Fibroblast of skin of abdomen (primary cell): ENCODE measurements around the gene AGAP9. TPM values are rescaled to one million over a fixed set of nuclear protein-coding genes. Genes with fewer than 3 reads are reported as not detected.
"Not testable (repeated sequence)": the region's sequence is repeated elsewhere in the genome, so short reads cannot be mapped to it uniquely, and the experiment has no call there.

ENCODE experiments used
- DNase-seq: peaks from one replicate; pipeline ENCODE4 v3.0.0-alpha.2; 2013
- polyA plus RNA-seq, 2 experiments: library from polyadenylated mRNA; unstranded; fragments of 120-200 nt; gene quantifications; one replicate each; pipeline ENCODE4 v1.2.1, GENCODE V29; 2013; ENCODE audit not compliant: insufficient read length in 2 of 2

AGAP9 gene
- polyA plus RNA-seq (2013, experiment 1 of 2; ENCODE audit: insufficient read length): 2.0 TPM
- polyA plus RNA-seq (2013, experiment 2 of 2; ENCODE audit: insufficient read length): 1.9 TPM

- not testable (repeated sequence) for DNase-seq
Observed at GRCh38 chr10:47523475-47523874, at the start of gene AGAP9. TSS of gene AGAP9 (minus strand) at chr10:47523638. CDS start at chr10:47523526, 112 bp downstream.

DNA sequence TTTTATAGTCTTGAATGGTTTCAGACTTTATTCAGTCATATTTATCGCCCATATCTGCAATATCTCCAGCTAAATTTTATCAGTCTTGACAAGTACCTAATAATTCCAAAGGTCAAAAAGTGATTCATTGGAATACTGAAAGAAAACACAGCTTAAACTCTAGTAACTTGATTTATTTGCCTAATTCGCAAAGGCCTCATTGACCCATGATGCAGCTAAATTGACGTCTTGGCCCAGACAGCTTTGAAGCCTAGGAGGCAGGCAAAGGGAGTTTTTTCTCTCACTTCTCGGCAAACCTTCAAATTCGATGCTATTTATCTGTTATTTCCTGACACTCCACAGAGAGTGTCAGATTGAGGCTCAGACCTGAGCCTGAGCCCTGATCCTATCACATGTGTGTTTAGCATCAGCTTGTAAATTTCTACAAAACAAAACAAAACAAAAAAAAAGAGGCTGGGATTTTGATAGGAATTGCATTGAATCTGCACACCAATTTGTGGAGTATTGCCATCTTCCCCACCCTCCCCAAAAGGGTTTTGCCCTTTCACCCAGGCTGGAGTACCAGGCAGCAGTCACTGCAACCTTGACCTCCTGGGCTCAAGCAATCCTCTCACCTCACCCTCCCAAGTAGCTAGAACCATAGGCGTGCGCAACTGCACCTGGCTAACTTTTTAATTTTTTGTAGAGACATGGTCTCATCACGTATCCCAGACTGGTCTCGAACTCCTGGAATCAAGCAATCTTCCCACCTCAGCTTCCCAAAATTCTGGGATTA is 47.9 kb upstream of the AGAP9 start:
- not testable (repeated sequence) for DNase-seq

GRCh38 chr10:47566757-47567156 is 43.3 kb upstream of the AGAP9 start:
- DNase-seq: not testable (repeated sequence)

GRCh38 chr10:47566108-47566699 is 42.8 kb upstream of the AGAP9 start:
- not testable (repeated sequence) for DNase-seq

GRCh38 chr10:47565517-47565920 is 42.1 kb upstream of the AGAP9 start:
- not testable (repeated sequence) for DNase-seq

- not testable (repeated sequence) for DNase-seq
Observed at GRCh38 chr10:47564953-47565352, 41.5 kb upstream of the AGAP9 start.

GRCh38 chr10:47564318-47564717 is 40.9 kb upstream of the AGAP9 start:
- DNase-seq: not testable (repeated sequence)

DNA sequence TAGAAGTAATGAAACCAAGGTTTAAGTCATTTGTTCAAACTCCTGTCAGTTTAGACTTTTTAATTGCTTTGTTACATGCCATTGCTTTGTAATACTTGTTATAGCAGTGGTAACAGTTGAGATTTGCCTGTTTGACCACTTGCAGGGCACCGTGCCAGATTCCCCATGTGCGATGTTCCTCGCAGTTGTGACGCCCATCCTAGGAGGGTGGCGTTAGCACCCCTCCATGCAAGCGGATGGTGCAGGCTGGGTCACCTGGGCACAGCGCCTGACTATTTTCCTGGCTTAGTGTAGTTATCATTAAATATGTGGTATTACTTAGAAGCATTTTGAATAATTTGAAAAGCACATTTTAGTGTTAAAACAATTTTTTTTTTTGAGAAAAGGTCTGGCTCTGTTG is 37.0 kb upstream of the AGAP9 start:
- not testable (repeated sequence) for DNase-seq

DNA sequence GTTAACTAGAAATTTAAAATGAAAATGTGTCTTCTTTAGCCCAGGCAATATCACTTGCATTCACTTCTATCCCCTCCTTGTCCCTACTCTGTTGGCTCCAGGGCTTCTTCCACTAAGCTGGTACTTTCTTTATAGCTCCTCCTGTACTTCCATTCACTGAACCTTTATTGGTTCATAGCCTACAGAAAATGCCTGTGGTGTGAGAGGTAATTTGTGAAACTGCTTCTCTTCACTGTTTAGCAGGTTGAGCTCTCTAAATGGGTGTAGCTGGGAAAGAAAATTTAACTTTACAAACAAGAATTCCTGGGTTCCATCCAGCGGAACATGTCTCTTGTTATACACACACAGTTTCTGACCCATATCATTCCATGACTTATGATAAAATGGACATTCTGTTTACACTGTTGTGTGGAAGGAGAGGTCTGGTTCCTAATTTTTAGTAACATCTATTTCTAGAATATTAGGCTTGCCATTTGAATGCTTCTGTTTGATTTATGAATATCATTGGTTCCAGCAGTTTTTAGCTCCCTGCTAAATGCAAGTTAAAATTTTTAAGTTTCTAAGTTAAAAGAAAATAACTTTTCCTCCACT is 36.4 kb upstream of the AGAP9 start:
- not testable (repeated sequence) for DNase-seq

DNA sequence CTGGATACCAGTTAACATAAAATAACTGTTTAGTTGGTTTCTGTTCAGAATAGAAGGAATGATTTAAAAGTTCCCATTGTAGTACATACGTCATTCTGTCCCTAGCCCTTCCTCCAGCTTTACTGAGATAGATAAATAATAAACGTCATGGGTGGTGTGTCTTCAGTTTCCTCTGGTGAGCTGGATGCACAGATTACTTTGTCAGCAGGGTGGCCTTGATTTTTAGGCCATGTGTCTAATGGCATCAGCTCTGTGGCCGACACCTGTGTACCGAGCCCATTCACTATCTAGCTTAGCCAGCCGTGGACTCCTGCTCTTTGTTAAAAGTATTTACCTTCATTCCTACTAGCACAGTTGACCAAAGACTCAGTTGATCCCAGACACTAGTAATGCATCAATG is 34.7 kb upstream of the AGAP9 start:
- peak; percentile 37 for DNase-seq

DNA sequence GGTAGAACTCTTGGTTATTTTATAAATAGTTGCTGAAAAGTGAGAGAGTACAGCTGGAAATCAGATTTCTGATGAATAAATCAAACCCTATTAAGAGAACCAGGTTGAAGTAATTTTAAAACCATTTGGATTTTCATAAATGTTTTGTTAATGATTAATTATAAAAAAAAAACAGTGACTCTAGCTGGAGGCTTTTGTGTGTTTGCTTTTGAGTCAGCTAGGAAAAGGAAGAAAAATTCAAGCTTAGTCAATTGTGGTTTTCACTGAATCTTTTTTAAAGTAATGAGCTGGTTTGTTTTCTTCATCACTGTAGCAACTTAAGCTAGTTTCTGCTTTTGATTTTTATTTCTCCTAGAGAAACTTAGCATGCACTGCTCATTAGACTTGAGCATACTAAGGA is 34.2 kb upstream of the AGAP9 start:
- DNase-seq: peak; percentile 44

DNA sequence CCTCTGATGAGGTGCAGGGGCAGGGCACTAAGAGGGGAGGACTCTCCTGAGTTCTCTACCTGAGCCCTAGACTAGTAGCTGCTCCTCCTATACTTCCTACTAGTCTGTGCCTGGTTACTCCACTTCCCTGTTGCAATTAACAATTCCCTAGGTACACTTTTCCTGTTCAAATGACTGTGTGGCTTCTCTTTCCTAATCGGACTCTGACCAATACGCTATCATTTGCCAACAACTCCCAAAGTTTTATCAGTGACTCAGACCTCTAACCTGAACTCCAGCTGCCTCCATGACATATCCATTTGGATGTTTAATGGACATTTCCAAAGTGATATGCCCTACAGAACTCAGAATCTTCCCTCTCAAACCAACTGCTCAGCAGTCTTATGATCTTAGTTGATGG is 31.9 kb upstream of the AGAP9 start:
- DNase-seq: not testable (repeated sequence)

GRCh38 chr10:47554552-47554951 is 31.1 kb upstream of the AGAP9 start:
- not testable (repeated sequence) for DNase-seq

DNA sequence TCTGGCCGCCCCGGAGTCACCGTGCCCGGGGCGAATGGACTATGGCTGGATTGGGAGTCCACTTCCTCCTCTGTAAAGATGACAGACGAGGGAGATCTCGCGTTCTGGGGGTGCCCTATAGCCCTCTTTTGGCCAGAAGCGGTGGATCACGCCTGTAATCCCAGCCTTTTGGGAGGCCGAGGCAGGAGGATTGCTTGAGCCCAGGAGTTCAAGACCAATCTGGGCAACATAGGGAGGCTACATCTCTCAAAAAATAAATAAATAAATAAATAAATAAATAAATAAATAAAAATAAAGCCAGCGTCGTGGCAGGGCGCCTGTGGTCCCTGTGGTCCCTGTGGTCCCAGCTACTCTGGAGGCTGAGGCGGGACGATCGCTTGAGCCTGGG is 30.4 kb upstream of the AGAP9 start:
- not testable (repeated sequence) for DNase-seq

GRCh38 chr10:47553214-47553859 is 29.9 kb upstream of the AGAP9 start:
- DNase-seq: peak; percentile 76

DNA sequence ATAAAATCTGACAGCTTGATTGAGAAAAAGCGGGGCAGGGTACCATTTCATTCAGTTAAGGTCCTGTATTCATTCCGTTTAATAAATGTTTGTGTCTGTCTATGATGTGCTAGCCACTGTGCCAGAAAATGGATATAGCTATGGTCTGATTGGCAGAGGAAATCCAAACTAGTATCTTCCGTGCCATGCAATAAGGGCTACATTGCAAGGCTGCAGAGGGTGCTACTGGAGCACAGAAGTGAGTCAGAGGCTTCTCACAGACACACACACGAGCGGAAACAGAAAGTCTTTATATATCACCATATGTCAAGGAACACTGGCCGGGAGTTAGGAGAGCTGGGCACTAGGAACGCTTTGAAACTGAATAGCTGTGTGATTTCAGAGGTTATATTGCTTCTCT is 29.3 kb upstream of the AGAP9 start:
- DNase-seq: peak; percentile 74

DNA sequence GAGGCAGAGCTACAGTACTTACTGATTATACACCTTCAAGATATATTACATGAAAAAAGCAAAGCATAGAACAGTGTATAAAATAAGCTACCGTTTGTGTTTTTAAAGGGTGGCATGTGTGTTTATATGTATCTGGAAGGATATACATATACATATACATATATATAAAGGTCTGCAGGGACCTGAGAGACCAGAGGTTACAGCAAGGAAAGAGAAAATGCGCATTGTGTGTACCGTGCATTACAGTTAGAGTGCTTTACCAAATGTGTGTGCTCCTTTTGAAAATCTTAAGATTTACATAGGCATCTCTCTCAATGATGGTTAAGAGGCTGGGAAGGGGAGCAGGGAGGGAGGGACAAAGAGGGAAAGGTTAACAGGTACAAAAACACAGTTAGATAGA is 23.8 kb upstream of the AGAP9 start:
- DNase-seq: not testable (repeated sequence)

DNA sequence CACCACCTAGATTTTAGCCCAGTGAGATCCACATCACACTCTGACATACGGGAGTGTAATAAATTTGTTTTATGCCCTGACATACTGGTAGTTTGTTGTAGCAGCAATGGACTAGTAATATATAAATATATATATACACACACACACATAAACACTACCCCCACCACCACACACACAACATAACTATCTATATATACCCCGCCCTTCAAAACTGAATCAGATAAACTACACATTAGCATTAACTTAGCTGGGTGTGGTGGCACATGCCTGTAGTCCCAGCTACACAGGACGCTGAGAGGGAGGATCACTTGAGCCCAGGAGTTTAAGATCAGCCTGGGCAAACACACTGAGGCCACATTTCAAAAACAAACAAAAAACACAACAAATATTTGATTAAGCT is 13.0 kb upstream of the AGAP9 start:
- DNase-seq: not testable (repeated sequence)

- DNase-seq: not testable (repeated sequence)
Observed at GRCh38 chr10:47502313-47502712, 21.1 kb downstream of the AGAP9 start.

- not testable (repeated sequence) for DNase-seq
Observed at GRCh38 chr10:47494226-47494625, 29.2 kb downstream of the AGAP9 start.

DNA sequence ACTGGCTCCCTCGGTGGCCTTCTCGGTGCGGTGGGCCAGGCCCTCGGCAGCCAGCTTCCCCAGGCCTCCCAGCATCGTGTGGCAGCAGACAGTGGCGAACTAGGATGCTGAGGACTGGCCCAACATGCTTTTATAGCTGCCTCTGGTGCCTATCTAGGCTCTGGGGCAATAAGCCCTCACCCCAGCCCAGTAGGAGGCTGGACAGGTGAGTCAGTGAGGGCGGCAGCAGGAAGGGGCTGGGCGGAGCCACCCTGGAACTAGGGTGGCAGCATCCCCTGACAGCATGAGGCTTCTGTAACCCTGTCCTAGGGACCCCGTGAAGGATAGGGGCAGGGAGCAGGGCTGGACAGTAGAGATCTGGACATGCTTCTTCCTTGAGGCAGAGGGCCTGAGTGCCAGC is 31.8 kb downstream of the AGAP9 start, which contains the start of gene FAM25G:
Gene FAM25G (minus strand): TSS at position 101 of the 400 bp plus-strand sequence. CDS start 26 bp downstream, at position 75.
- DNase-seq: not testable (repeated sequence)

- not testable (repeated sequence) for DNase-seq
Observed at GRCh38 chr10:47489630-47490029, 33.8 kb downstream of the AGAP9 start.

DNA sequence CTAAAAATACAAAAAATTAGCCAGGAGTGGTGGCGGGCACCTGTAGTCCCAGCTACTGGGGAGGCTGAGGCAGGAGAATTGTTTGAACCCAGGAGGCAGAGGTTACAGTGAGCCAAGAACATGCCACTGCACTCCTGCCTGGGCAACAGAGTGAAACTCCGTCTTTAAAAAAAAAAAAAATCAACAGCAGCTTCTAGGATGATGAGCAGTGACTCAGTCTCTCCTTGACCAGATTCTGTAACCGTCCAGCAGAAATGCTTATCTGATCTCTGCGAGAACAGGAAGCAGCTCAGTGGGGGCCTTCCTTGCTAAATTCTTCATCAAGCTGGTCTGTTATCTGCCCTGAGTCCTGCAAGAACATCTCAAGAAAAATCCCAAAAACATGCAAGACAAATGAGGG is 37.5 kb downstream of the AGAP9 start:
- peak; percentile 40 for DNase-seq
